ENCODE measurements around the gene GJC2.

GRCh38 chr1:228136901-228137300, 12.8 kb upstream of the GJC2 start:
- TF ChIP-seq CTCF (IDR thresholded peaks at IDR 0.05; ENCODE audit: low read depth, low read length) (no peak), POLR2A (IDR thresholded peaks at IDR 0.05; ENCODE audit: extremely low read depth, insufficient read length) (no peak), MAX (IDR thresholded peaks at IDR 0.05; ENCODE audit: low read depth, low read length) (no peak)

Measured in NB4 (cell line).